IMR-90 (cell line): ENCODE measurements around the gene DRD4.
"Not testable (repeated sequence)": the region's sequence is repeated elsewhere in the genome, so short reads cannot be mapped to it uniquely, and the experiment has no call there.

ENCODE experiments used
- ELK1 ChIP-seq: fragments of 150-350 bp; IDR thresholded peaks from 2 replicates; pipeline ENCODE4 v1.6.1; 2016; ENCODE audit warnings: low read depth, mild to moderate bottlenecking, low read length, moderate library complexity, borderline replicate concordance
- MAFK ChIP-seq: IDR thresholded peaks from 2 replicates; pipeline ENCODE4 v1.6.1; 2012; ENCODE audit warnings: low read depth, low read length, improper control_type of control experiment
- MXI1 ChIP-seq: IDR thresholded peaks from 2 replicates; pipeline ENCODE4 v1.6.1; 2012; ENCODE audit warnings: low read depth, mild to moderate bottlenecking, low read length, moderate library complexity, borderline replicate concordance
- NFE2L2 ChIP-seq: fragments of 150-350 bp; IDR thresholded peaks from 2 replicates; pipeline ENCODE4 v1.6.1; 2016; ENCODE audit warnings: low read depth, mild to moderate bottlenecking, low read length
- POLR2A ChIP-seq: IDR thresholded peaks from 2 replicates; pipeline ENCODE4 v1.6.1; 2012; ENCODE audit warnings: mild to moderate bottlenecking, low read depth, low read length
- RAD21 ChIP-seq: IDR thresholded peaks from 2 replicates; pipeline ENCODE4 v1.6.1; 2012; ENCODE audit warnings: low read length, improper control_type of control experiment
- SMC3 ChIP-seq: fragments of 150-350 bp; IDR thresholded peaks from 2 replicates; pipeline ENCODE4 v1.6.1; 2016; ENCODE audit warnings: low read depth, mild to moderate bottlenecking, antibody characterized with exemption, low read length, moderate library complexity
- USF2 ChIP-seq: fragments of 150-350 bp; IDR thresholded peaks from 2 replicates; pipeline ENCODE4 v1.6.1; 2017; ENCODE audit warnings: mild to moderate bottlenecking, antibody characterized with exemption, low read length, low read depth
- TF ChIP-seq, protein P1 (sequence below): conservative IDR thresholded peaks from 2 replicates; pipeline ENCODE4 v1.5.1; 2012; ENCODE audit warnings: mild to moderate bottlenecking, low read depth, low read length, improper control_type of control experiment

DNA sequence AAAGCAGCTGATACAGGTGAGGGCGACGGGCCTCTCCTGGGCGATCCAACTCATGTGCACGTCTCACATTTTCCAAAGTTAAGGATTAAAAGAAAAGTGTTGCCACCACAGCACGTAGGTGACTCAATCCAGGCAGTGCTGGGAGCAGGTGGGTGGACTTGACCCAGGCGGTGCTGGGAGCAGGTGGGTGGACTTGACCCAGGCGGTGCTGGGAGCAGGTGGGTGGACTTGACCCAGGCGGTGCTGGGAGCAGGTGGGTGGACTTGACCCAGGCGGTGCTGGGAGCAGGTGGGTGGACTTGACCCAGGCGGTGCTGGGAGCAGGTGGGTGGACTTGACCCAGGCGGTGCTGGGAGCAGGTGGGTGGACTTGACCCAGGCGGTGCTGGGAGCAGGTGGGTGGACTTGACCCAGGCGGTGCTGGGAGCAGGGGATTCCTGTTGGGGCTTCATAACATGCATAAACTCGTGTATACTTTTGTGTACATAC is 10.6 kb downstream of the DRD4 start:
- TF ChIP-seq MAFK, POLR2A, USF2, ELK1, MXI1, SMC3, RAD21, NFE2L2: not testable (repeated sequence)
- TF ChIP-seq, protein P1, sequence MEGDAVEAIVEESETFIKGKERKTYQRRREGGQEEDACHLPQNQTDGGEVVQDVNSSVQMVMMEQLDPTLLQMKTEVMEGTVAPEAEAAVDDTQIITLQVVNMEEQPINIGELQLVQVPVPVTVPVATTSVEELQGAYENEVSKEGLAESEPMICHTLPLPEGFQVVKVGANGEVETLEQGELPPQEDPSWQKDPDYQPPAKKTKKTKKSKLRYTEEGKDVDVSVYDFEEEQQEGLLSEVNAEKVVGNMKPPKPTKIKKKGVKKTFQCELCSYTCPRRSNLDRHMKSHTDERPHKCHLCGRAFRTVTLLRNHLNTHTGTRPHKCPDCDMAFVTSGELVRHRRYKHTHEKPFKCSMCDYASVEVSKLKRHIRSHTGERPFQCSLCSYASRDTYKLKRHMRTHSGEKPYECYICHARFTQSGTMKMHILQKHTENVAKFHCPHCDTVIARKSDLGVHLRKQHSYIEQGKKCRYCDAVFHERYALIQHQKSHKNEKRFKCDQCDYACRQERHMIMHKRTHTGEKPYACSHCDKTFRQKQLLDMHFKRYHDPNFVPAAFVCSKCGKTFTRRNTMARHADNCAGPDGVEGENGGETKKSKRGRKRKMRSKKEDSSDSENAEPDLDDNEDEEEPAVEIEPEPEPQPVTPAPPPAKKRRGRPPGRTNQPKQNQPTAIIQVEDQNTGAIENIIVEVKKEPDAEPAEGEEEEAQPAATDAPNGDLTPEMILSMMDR = not testable (repeated sequence)
